Left ventricle myocardium inferior (tissue), 1 donor: Measurements from ENCODE around the gene COPS2. TPM values are rescaled to one million over a fixed set of nuclear protein-coding genes. Genes with fewer than 3 reads are reported as not detected.
"Not testable (repeated sequence)": the region's sequence is repeated elsewhere in the genome, so short reads cannot be mapped to it uniquely, and the experiment has no call there.

ENCODE experiments used
- DNase-seq: peaks from one replicate; pipeline ENCODE4 v3.0.0-alpha.2; 2020
- H3K27ac ChIP-seq: fragments of 200-600 bp; replicated peaks from 2 replicates; pipeline ENCODE4 v1.8.0; 2021
- H3K27me3 ChIP-seq: fragments of 200-600 bp; 2 replicates; pipeline ENCODE4 v1.8.0; 2021; ENCODE audit warnings: low read depth
- H3K36me3 ChIP-seq: fragments of 200-600 bp; 2 replicates; pipeline ENCODE4 v1.8.0; 2021
- H3K4me1 ChIP-seq: fragments of 200-600 bp; 2 replicates; pipeline ENCODE4 v1.8.0; 2021
- H3K4me3 ChIP-seq: fragments of 200-600 bp; 2 replicates; pipeline ENCODE4 v1.8.0; 2021; ENCODE audit warnings: mild to moderate bottlenecking, moderate library complexity
- H3K9me3 ChIP-seq: fragments of 200-600 bp; replicated peaks from 2 replicates; pipeline ENCODE4 v1.8.0; 2021
- intact Hi-C: fragments of 100-400 bp; cut with micrococcal nuclease; formaldehyde crosslinking; loops from one replicate; pipeline ENCODE4 v1.11.0; 2022
- total RNA-seq: library from RNA; stranded (reverse); fragmentation: NEBNext Ultra II Directional; extraction: Animal tissue kit (Norgen Biotek cat#: 25700); gene quantifications from one replicate; pipeline ENCODE4 v1.2.1, GENCODE V29; 2021
- TF ChIP-seq, protein P1 (sequence below): fragments of 200-600 bp; IDR thresholded peaks from 2 replicates; pipeline ENCODE4 v1.8.0; 2021; ENCODE audit warnings: antibody characterized with exemption, mild to moderate bottlenecking, borderline replicate concordance
- donor health status: DM: no; HTN: yes; CAD: no; lungs with severe emphysema.

Gene COPS2
- total RNA-seq, 1 donor from 2014 or later = 79.5 TPM

DNA sequence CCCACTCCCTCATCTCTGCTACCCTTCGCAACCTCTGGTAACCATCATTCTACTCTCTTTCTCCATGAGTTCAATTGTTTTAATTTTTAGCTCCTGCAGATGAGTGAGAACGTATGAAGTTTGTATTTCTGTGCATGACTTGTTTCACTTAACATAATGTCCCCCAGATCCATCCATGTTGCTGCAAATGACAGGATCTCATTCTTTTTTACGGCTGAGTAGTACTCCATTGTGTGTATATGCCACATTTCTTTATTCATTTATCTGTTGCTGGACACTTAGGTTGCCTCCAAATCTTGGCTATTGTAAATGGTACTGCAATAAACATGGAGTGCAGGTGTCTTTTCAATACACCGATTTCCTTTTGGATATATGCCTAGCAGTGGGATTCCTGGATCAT is 26.7 kb upstream of the COPS2 start:
- no peak overlapping the region for H3K27ac ChIP-seq
- TF ChIP-seq, protein P1, sequence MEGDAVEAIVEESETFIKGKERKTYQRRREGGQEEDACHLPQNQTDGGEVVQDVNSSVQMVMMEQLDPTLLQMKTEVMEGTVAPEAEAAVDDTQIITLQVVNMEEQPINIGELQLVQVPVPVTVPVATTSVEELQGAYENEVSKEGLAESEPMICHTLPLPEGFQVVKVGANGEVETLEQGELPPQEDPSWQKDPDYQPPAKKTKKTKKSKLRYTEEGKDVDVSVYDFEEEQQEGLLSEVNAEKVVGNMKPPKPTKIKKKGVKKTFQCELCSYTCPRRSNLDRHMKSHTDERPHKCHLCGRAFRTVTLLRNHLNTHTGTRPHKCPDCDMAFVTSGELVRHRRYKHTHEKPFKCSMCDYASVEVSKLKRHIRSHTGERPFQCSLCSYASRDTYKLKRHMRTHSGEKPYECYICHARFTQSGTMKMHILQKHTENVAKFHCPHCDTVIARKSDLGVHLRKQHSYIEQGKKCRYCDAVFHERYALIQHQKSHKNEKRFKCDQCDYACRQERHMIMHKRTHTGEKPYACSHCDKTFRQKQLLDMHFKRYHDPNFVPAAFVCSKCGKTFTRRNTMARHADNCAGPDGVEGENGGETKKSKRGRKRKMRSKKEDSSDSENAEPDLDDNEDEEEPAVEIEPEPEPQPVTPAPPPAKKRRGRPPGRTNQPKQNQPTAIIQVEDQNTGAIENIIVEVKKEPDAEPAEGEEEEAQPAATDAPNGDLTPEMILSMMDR = no peak

DNA sequence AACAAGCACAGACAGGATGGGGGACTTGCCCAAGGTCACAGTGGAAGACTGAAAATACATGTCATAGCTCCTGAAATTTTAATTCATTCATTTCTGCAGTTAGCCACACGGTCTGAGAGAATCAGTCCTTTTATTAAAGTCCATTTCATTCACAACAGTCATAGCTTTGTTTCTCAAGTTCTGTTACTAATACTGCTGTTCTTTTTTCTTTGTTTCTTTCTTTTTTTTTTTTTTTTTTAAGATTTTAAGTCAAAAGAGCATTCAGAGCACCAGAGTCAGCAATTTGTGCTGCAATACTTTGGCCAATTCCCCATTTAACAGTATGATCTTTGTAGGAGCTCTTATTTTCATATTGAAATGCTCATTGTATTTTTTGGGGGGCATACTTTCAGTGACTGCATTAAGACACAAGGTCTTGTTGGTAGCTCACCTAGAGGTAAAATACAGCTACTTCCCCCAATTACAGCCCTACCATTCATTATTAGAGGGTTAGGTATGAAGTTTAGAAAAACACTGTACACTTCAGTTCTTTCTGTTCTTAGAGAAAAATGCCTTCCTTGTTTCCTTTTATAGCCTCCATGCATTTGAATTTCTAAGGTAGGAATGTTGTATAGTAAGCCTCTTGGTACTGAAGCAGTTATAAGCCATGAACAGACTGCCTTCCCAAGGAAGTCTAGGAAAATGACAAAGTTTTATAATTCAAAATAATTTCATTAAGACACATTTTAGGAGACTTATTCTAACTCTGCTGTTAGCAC is 24.2 kb upstream of the COPS2 start:
- Histone ChIP-seq H3K27me3 (no peaks in the 10 kb centered on the region), H3K9me3 (no peaks in the 10 kb centered on the region), H3K27ac (no peak overlapping the region), H3K36me3 (no peaks in the 10 kb centered on the region), H3K4me1 (peaks cover 10% of the 10 kb centered on the region), H3K4me3 (no peak overlapping the region)
- TF ChIP-seq, protein P1 = no peak
- intact Hi-C loops = no loop called here
- DNase-seq = no peak

More for the DNA sequence above, 26.7 kb upstream of the COPS2 start:
- Histone ChIP-seq H3K9me3 (no peaks in the 10 kb centered on the region), H3K36me3 (no peaks in the 10 kb centered on the region), H3K4me1 (peaks cover 3% of the 10 kb centered on the region), H3K27me3 (no peaks in the 10 kb centered on the region), H3K4me3 (no peak overlapping the region)
- intact Hi-C loops = no loop called here
- no peak for DNase-seq

DNA sequence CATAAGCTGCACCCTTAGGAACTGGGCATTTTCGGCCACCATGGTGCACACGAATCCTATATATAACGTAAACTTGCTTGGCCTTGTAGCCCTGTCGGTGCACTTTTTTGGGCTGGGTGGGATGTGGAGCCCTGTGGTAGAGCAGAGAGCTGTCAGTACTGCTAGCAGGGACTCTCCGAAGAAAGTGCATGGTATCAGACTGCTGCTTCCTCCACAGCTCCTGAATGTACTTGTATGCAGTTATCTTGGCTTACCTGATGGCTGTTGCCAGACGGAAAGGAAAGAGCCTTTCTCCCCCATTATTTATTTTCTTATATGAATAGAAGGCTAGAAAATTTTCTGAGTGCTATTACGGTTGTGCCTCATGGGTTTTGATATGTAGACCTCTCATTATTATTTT is 23.1 kb upstream of the COPS2 start:
- intact Hi-C loops = no loop called here

DNA sequence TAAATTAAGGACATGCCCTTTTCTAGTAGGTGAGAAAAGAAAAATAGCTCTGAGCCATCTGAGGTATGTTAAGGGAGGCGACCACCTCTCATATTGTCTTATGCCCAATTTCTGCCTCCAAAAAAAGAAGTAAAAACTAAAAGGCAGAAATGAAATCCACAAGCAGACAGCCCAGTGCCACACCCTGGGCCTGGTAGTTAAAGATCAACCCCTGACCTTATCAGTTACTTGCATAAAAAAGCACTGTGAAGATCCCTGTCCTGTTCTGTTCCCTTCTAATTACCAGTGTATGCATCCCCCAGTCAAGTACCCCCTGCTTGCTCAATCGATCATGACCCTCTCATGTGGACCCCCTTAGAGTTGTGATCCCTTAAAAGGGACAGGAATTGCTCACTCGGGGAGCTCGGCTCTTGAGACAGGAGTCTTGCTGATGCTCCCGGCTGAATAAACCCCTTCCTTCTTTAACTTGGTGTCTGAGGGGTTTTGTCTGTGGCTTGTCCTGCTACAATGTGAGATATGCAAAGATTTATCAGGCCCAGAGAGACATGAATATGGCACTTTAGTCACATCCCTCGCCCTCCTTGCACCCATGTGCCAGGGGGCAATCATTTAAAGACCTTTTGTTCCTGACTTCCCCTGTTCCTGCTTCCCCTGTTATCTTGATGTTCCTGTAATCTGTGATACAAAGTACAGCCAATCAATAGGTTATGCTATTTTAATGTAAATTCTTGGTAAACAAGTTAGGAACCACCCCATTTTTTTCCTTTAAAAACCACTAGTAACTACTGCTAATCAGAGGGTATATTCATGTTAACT is 20.4 kb upstream of the COPS2 start:
- H3K4me3 ChIP-seq, H3K27me3 ChIP-seq, intact Hi-C loops, H3K36me3 ChIP-seq, H3K9me3 ChIP-seq, H3K27ac ChIP-seq, DNase-seq: not testable (repeated sequence)
- peaks cover 18% of the 10 kb centered on the region for H3K4me1 ChIP-seq

More for the DNA sequence above, 23.1 kb upstream of the COPS2 start:
- H3K4me1 ChIP-seq = peaks cover 10% of the 10 kb centered on the region
- H3K9me3 ChIP-seq = no peaks in the 10 kb centered on the region
- H3K36me3 ChIP-seq = no peaks in the 10 kb centered on the region
- DNase-seq = no peak
- H3K27ac ChIP-seq = no peak overlapping the region
- H3K27me3 ChIP-seq = no peaks in the 10 kb centered on the region
- no peak overlapping the region for H3K4me3 ChIP-seq
- TF ChIP-seq, protein P1 = no peak

DNA sequence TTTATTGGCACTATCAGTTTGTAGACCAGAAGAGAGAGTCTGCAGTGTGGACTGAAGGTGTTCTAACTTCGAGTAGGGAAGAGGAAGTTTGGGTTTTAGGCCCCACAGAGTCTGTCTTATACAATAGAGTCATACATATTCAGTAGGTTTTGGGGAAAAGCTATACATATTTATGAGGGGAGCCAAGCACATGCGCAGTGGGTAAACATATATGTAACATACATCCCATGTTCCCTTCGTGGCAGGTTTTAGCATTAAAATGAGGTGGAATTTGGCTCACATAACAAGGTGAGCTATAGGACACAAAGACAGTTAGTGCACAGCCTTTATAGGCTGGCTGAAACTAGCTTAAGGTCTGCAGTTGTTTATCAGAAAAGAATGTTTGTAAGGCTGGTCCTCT is 19.5 kb upstream of the COPS2 start:
- Histone ChIP-seq H3K27me3 (no peaks in the 10 kb centered on the region), H3K4me3 (no peak overlapping the region), H3K9me3 (no peaks in the 10 kb centered on the region), H3K36me3 (no peaks in the 10 kb centered on the region), H3K27ac (no peak overlapping the region), H3K4me1 (peaks cover 21% of the 10 kb centered on the region)
- DNase-seq = no peak
- intact Hi-C loops = no loop called here
- TF ChIP-seq, protein P1 = no peak

DNA sequence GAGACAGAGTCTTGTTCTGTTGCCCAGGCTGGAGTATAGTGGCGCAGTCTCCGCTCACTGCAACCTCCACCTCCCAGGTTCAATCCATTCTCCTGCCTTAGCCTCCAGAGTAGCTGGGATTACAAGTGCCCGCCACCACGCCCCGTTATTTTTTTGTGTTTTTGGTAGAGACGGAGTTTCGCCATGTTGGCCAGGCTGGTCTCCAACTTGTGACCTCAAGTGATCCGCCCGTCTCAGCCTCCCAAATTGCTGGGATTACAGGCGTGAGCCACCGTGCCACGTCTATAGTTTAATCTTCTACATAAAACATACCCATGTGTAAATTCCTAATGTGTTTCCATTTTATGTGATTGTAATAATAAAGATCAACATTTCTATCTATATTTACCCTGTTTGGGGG is 16.4 kb upstream of the COPS2 start:
- TF ChIP-seq, protein P1 = no peak
- DNase-seq = no peak
- no peak overlapping the region for H3K4me3 ChIP-seq
- no peaks in the 10 kb centered on the region for H3K9me3 ChIP-seq
- no peaks in the 10 kb centered on the region for H3K36me3 ChIP-seq
- no peak overlapping the region for H3K27ac ChIP-seq
- H3K4me1 ChIP-seq = peaks cover 27% of the 10 kb centered on the region
- intact Hi-C loops = no loop called here
- H3K27me3 ChIP-seq = no peaks in the 10 kb centered on the region
